GM10248 (cell line): ENCODE results near the gene BTBD2.

Source experiments
- CTCF ChIA-PET: fragments of 300-600 bp; sonication (Branson Sonifier 250); formaldehyde crosslinking; extraction: SDS; loops from one replicate; lab custom pipeline; 2021; ENCODE audit warnings: antibody characterized with exemption; lab: Yijun Ruan, JAX
- POLR2A ChIA-PET: fragments of 350-650 bp; sonication (Branson Sonifier 250); formaldehyde crosslinking; extraction: SDS; loops from one replicate; lab custom pipeline; 2020; ENCODE audit warnings: antibody characterized with exemption; lab: Yijun Ruan, JAX
- DNase-seq: peaks from one replicate; pipeline ENCODE4 v3.0.0; 2012; ENCODE audit errors: extremely low spot score
- CTCF ChIP-seq: IDR thresholded peaks from 2 replicates; pipeline ENCODE4 v1.5.1; 2012; ENCODE audit warnings: mild to moderate bottlenecking, low read depth; ENCODE audit errors: extremely low read depth, missing control alignments, control extremely low read depth

The BTBD2 gene

GRCh38 chr19:1936916-1937610 lies 78.5 kb downstream of the BTBD2 start:
- POLR2A ChIA-PET = no interaction called here
- TF ChIP-seq CTCF = no peak

GRCh38 chr19:1936430-1936829 lies 79.1 kb downstream of the BTBD2 start:
- ChIA-PET CTCF (interaction anchor here (1.8 to 2.4 kb wide), 2 partner anchors 8 to 13 kb away, joined by 6 to 14 read pairs; no protein-coding TSS in a partner anchor), POLR2A (no interaction called here)
- no peak for DNase-seq
- TF ChIP-seq CTCF = no peak

More at GRCh38 chr19:1936916-1937610, 78.5 kb downstream of the BTBD2 start:
- DNase-seq = no peak
- CTCF ChIA-PET = interaction anchor here (1.0 to 2.4 kb wide), 3 partner anchors 9 to 20 kb away, joined by 4 to 14 read pairs (median 6); no protein-coding TSS in a partner anchor

GRCh38 chr19:1935484-1936208 lies 79.9 kb downstream of the BTBD2 start:
- ChIA-PET POLR2A (no interaction called here), CTCF (interaction anchor here (2.4 kb wide), 1 partner anchor 12 kb away, joined by 14 read pairs; no protein-coding TSS in a partner anchor)
- no peak for DNase-seq
- TF ChIP-seq CTCF = no peak
